Lower leg skin (tissue), 3 donors: ENCODE measurements around the gene DLG5.

ENCODE experiments used
- POLR2A ChIP-seq, 2 donors: fragments of 450-650 bp; IDR thresholded peaks; one replicate each; pipeline ENCODE4 v1.6.1; 2016 to 2017; ENCODE audit warnings: antibody characterized with exemption in 2 of 2, mild to moderate bottlenecking in 1 of 2, moderate library complexity in 1 of 2
- TF ChIP-seq, protein P1 (sequence below), 3 donors: fragments of 450-650 bp; IDR thresholded peaks; one replicate each; pipeline ENCODE4 v1.5.1; 2016; ENCODE audit warnings: antibody characterized with exemption in 3 of 3, mild to moderate bottlenecking in 3 of 3, moderate library complexity in 2 of 3

DNA sequence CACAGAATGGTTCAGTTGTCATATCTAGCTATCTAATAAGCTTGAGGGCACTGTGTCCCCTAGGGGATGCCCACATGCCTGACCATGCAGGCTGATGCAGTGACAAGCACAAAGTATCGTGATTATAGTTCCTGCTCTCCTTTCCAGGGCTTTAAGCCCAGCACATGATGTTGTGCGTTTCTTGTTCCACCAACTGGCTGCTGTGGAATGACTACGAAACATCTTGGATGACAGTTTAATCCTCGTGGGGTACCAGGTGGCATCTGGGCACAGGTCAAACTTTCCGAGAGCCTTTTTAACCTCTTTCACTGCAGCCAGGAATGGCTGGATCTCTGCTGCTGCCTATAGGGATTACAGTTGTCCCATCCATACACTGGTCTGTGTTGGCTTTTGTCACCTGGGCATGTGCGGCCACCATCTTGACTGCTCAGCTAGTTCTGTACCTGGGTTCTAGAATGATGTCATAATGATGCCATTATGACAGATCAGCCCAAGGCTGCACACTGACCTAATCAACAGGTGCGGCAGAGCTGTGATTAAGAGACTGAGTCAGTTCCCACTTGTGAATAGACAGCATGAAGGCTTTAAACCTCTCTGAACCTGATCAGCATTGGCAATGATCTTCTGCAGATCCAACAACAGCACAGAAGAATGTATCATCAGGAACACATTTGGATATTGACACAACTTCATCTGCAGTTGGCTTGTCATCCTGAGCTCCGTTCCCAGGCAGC lies 144.1 kb downstream of the DLG5 start:
- TF ChIP-seq, protein P1, sequence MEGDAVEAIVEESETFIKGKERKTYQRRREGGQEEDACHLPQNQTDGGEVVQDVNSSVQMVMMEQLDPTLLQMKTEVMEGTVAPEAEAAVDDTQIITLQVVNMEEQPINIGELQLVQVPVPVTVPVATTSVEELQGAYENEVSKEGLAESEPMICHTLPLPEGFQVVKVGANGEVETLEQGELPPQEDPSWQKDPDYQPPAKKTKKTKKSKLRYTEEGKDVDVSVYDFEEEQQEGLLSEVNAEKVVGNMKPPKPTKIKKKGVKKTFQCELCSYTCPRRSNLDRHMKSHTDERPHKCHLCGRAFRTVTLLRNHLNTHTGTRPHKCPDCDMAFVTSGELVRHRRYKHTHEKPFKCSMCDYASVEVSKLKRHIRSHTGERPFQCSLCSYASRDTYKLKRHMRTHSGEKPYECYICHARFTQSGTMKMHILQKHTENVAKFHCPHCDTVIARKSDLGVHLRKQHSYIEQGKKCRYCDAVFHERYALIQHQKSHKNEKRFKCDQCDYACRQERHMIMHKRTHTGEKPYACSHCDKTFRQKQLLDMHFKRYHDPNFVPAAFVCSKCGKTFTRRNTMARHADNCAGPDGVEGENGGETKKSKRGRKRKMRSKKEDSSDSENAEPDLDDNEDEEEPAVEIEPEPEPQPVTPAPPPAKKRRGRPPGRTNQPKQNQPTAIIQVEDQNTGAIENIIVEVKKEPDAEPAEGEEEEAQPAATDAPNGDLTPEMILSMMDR (IDR thresholded peaks at IDR 0.05), result no peak
- no peak for TF ChIP-seq POLR2A (IDR thresholded peaks at IDR 0.05)
